Endothelial cell of umbilical vein (primary cell): ENCODE measurements around the gene CPB1.
A peak's percentile ranks its signal among the peaks of the same experiment; 100 is the strongest.

Source experiments
- CTCF ChIP-seq, 2 donors: IDR thresholded peaks; 1 replicate in 1 of 2; 2 replicates in 1 of 2; pipeline ENCODE4 v1.5.1; 2011; ENCODE audit warnings: low read length in 2 of 2, mild to moderate bottlenecking in 2 of 2, moderate library complexity in 2 of 2, control low read depth in 1 of 2, inconsistent platforms in 1 of 2, low read depth in 1 of 2; ENCODE audit not compliant: insufficient read depth in 1 of 2; ENCODE audit errors: extremely low read depth in 1 of 2
- MAX ChIP-seq: IDR thresholded peaks from 2 replicates; pipeline ENCODE4 v1.6.1; 2011; ENCODE audit not compliant: insufficient read depth, insufficient read length
- MYC ChIP-seq: IDR thresholded peaks from one replicate; pipeline ENCODE4 v1.6.1; 2011; ENCODE audit warnings: mild to moderate bottlenecking, low read depth, low read length
- POLR2A ChIP-seq: IDR thresholded peaks from 2 replicates; pipeline ENCODE4 v1.6.1; 2012; ENCODE audit warnings: low read depth, mild to moderate bottlenecking, control low read depth, low read length
- POLR2AphosphoS5 ChIP-seq: IDR thresholded peaks from 2 replicates; pipeline ENCODE4 v1.6.1; 2012; ENCODE audit warnings: low read depth, mild to moderate bottlenecking, control low read depth, low read length, moderate library complexity; ENCODE audit not compliant: insufficient read depth

- TF ChIP-seq CTCF (IDR thresholded peaks at IDR 0.05; ENCODE audit: extremely low read depth in 1 of 2, insufficient read depth in 1 of 2, low read depth in 1 of 2, low read length in 2 of 2) (peak; percentile 30 to 46), POLR2A (no peak), MYC (no peak), POLR2AphosphoS5 (no peak), MAX (no peak)
Measured at GRCh38 chr3:148861277-148861869, 33.8 kb downstream of the CPB1 start.
